DMS153 treated with DMSO at 0.1 percent for 48 hours (cell line): ENCODE measurements around the gene COL11A1.
"Not testable (repeated sequence)": the region's sequence is repeated elsewhere in the genome, so short reads cannot be mapped to it uniquely, and the experiment has no call there.

ENCODE experiments used
- DNase-seq: peaks from one replicate; lab custom pipeline; 2025; ENCODE audit not compliant: unreplicated experiment; lab: John Stamatoyannopoulos, UW

The COL11A1 gene

DNA sequence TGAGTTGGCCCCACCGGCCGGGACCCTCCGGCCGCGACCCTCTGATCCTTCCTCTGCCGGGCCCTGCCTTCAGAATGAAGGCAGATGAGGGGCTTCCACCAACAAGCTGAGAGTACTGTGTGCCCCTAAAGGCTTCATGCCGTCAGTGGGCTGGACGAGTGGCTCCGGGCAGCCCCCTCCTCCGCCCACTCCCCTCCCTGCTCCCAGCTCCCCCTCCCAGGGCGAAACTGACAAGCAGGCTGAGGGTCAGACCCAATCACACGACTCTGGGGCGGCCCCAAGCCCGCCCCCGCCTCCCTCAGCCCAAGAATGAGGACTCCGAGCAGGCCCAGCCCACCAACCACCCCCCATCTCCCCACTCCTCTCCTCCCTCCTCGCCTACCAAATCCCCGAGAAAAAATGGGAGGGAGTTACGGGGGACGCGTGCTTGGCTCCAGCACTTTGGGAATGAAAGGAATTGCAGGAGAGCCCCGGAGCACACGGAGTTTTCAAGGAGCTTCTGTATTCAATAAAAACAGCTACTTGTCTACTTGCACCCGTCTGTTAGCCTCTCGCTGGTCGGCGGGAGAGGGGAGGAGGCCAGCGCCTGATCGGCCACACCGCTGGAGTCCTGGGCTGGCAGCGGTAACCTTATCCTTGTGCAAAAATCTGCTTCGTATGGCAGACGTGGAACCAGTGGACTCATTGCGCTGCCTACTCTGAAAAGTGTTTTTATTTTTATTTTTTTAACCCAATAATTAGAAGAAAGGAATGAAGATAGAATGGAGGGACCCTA lies at the start of gene COL11A1:
Gene COL11A1, minus strand, starts transcription at position 147 of the 775 bp plus-strand sequence. CDS start 344 bp downstream, outside the sequence.
- DNase-seq, result no peak

DNA sequence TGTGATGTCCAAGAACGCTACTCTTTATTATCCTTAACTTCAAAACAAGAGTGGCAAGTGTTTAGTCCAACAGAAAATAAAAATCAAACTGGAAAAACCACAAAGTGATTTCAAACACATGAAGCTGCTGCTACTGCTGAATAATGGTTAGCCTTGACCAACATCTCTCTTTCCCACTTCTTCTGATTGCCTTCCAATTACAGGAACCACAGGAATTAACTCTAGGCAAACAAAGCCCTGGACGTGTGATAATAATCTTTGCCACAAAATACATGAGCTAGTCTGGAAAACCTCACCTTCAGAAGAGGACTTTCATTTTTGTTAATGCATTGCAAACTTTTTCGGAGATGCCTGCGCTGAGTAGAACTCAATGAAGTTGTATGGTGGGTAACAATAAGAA lies 48.6 kb upstream of the COL11A1 start:
- DNase-seq, result no peak

DNA sequence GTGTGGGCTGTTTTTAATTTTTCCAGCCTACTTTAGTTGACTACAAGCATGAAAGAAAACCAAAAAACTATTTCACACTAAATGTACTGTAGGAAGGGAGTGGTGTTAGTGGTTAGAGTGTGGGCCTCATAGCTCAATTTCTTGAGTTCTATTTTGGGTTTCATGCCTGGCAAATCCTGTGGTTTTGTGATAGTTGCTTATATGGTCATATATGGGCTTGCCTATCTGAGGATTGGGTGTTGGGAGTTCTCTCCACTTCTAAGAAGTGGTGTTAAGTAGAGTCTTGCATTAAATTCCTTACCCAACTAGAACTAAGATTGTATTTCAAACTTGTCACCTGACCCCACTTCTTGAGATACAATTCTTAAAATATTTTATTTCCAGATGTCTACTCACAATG lies 37.8 kb upstream of the COL11A1 start:
- DNase-seq, result no peak

DNA sequence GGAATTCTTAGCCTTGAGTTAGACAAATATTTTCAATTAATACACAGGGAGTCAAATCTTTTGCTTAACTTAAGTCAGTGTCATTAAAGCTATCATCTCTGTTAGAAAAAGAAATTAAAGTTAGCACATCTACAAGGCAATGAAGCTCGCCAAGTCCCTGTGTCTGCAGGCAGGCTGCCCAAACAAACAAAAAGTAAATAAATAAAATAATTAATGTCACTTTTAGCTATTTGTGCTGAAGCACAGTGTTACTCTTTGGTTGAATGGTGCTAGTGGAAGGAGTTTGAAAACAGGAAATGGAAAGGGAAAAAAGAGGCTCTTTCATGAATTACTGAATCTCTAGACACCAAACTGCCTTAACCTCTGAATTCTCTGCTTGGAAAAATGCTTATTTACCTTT lies 37.1 kb upstream of the COL11A1 start:
- DNase-seq, result no peak

DNA sequence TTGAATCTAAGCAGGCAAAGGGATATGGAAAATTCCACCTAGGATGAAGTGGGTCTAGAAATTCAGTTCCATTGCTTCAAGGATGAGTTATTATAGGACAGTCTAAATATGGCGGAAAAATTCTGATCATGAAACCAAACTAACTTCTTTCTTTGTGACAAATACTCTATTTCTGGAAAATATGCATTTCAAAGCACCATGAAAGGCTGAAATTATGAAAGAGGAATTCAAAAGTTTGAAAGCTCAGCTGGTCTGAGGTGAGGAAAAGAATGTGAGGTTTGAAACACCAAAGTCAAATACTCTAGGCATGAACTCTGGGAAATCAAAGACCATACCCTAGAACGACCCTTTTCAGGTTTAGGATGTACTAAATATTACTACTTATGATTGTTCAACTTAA lies 36.4 kb upstream of the COL11A1 start:
- no peak for DNase-seq

DNA sequence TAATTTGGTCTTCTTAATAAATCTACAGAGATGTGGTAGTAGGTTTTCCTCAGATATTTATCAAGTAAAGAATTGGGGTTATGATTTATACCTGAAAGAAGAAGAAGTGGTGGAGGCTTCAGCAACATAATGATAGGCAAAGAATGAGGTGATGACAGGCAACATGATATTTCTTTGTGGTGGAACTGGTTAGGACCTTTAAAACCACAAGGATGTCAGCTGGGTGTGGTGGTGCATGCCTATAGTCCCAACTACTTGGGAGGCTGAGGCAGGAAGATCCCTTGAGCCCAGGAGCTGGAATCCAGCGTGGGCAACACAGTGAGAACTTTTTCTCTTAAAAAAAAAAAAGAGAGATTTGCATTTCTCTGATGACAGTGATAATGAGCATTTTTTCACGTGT lies 34.1 kb upstream of the COL11A1 start:
- no peak for DNase-seq

DNA sequence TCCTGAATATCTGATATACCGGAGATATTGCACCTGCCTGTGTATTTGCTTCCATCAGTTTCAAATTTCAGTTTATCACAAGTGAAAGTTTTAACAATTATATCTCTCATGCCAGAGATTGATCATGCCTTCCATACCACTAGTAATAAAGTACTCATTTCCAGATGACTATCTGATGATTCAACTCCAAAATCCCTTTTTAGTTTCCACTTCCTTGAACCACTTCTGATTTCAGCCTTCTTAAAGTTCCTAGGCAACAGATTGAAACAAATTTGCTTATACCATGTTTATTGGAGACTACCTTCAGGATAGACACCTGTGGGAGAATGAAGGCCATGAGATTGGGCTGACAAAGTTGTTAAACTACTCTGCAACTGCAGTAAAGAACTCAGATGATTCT lies 21.5 kb upstream of the COL11A1 start:
- DNase-seq, result no peak

DNA sequence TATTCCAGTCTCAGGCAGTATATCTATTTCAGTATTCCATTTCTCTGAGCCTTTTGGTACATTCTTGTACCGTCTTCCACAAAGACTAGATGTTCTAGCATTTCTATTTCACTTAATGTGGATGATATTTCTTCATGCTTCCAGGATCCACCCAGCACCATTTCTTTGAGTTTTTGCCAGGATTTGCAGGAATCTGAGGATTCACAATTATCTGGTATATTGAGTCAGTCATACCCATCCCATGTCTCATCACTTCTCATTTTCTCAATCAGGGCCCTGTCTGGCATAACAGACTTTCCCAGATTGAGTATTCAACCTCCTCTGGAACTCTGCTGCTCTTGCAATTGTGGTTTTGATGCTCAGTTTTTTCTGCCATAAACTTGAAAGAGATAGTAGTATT lies 20.9 kb upstream of the COL11A1 start:
- DNase-seq, result no peak

DNA sequence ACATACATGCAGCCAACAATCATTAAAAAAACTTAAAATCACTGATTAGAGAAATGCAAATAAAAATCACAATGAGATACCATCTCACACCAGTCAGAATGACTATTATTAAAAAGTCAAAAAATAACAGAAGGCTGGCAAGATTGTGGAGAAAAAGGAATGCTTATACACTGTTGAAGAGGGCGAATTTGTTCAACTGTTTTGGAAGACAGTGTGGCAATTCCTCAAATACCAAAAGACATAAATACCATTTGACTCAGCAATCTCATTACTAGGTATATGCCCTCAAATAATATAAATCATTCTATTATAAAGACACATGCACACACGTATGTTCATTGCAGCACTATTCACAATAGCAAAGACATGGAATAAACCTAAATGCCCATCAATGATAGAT lies 19.9 kb upstream of the COL11A1 start:
- not testable (repeated sequence) for DNase-seq

DNA sequence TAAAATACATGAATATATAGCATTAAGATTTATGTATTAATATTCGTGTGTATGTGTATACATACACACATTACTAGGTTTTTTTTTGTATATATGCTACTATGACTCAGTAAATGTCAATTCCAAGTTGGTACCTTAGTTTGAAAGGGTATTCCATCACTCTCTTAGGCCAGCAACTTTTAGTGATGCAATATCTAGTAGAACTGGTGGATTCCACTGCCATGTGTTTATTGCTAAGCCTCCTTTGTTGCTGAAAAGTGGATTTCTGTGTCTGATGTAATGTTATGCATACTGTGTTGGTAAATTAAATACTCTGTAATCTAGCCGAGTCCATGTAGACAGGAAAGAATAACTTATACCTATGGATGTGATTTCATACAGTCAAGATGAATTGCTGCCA lies 16.9 kb upstream of the COL11A1 start:
- DNase-seq, result no peak

DNA sequence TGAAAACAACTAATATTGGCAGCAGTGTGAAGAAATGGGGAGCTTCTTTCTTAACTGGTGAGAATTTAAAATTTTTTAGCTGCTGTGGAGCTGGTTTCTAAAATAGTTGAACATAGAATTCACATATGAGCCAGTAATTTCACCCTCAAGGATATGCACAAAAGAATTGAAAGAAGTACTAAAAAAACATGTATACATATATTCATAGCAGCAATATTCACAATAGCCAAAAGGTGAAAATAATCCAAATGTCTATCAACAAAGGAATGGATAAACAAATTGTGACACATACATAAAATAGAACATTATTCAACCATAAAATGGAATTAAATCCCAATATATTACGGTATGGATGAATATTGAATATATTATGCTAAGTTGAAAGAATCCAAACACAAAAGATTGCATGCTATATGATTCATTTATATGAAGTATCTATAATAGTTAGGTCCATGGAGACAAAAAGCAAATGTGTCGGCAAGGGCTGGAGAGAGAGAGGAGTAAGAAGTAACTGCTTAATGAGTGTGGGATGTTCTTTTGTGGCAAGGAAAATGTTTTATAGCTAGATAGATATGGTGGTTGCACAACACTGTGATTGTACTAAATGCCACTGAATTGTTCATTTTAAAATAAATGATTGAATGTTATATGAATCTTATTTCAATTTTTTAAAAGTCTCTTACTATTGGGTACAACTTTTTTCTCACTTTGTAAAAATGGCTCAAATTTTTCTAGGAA lies 14.8 kb upstream of the COL11A1 start:
- DNase-seq, result no peak

DNA sequence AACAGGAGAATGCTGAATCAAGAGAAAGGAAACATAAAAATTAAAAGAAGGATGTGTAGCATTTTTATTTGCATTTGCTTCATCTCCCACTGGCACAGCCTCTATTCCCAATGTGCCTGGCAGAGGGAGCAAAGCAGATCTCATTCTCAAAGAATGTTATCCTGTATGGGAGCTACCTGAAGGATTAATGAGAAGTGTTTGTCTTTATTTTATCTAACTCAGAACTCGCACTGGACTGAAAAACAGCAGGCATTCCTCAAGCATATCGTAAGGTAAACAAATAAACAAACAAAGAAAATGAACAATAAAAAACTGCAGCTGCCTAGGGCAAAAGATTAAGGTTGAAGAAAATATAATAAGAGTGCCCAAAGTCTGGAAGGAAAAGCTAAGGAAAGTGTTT lies 12.7 kb upstream of the COL11A1 start:
- no peak for DNase-seq

DNA sequence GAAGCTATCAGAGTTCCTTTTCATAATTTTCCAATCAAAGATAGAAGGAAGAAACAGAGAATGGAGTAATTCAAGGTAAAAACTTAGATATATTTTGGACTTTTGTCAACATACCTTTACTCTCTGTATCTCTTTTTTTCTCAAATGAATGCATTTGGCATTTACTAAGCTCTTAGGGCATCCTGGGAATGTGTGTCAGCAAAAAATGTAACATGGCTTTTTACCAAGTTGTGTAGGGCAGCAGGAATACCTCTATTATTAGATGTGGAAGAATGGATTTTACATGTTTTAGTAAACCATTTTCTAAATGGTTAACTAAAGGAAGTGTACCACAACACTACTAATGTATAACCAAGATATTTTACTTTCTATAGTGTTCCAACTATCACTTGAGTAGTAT lies 4.2 kb upstream of the COL11A1 start:
- no peak for DNase-seq

DNA sequence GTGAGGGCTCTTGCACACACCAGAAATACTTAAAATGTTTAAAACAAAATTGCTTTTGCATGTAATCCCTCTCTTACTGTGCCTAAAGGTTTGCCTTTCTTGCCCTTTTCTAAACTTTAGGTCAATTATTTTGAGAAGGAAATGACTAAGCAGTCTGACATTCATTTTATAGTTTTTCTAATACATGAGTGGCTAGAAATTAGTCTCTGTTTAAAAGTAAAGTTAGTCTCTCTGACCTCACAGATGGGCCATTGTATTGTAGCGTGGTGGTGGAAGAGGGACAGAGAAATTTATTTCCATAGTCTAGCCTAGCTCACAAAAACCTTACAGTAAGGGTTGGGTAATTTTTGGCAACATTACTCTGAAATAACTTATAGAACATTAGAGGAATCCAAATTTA lies 3.6 kb upstream of the COL11A1 start:
- DNase-seq, result no peak

DNA sequence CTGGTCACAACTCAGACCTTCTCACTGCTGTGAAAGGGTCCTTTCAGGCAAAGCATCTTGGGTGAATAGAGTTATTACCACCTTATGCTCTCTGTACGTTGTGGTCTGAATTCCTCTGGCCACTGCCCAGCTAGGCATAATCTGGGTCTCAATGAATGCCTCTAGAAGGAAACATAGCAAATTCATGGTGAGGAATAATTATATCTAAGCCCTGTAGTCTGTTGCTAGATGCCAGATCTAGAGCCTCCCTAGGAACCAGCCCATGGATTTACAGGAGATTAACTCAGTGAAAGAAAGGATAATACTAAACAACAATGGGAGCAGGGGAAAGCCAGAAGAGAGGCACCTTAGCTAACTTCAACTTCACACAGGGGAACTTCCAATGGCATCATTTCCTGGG lies 2.4 kb upstream of the COL11A1 start:
- DNase-seq, result no peak

DNA sequence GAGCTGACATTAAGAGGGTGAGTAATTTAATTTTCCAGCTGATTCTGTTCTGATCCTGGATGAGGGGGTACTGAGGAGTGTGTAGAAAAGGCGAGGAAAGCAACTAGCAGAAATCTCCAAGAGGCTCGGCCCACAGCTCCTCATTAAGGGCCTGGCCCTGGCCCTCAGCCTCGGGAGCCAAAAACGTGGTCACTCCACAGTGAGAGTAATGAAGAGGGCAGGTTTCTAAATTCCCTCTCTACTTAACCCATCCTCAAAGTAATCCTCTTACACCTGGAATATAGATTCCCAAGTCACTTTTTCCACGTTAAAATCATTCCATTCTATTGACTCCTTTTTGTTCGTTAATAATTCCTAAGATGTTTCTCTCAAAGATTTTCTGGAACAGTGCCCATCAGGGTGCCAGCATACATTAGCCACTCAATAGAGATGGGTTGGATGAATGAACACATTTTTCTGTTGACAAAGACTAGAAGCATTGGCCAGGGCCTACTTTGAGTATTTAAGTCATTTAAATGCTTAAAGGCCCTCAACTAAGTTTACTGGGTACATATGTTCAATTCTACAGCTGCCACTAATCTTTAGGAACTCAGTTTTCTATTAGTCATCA lies 1.1 kb upstream of the COL11A1 start:
- DNase-seq, result no peak

DNA sequence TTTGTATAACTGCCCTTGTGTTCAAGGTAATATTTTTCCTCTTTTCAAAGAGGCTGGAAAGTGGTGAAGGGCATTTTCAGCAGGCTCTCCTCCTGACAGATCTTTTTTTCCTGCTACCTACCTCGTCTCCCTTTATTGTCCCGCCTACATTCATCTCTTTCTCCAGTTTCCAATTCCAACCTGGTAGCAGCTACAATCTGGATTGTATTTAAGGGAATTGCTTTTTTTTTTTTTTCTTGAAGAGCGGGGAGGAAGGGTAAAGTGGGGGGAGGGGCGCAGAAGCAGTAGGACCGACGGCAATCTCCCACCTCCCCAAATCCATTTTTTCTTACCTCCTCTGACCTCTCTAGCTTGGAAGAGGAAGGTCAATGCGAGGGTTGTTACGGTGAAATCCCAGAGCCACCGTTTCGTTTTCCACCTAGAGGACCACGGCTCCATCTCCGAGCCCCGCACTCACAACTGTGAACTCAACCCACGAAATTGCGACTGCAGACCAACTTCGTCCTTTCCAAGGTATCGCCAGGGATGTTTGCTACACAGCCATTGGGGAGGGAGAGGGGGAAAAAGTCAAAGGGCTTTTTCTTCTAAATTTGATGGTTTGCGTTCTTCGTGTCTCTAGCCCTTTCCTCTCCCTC lies 464 bp downstream of the COL11A1 start:
- DNase-seq, result no peak

DNA sequence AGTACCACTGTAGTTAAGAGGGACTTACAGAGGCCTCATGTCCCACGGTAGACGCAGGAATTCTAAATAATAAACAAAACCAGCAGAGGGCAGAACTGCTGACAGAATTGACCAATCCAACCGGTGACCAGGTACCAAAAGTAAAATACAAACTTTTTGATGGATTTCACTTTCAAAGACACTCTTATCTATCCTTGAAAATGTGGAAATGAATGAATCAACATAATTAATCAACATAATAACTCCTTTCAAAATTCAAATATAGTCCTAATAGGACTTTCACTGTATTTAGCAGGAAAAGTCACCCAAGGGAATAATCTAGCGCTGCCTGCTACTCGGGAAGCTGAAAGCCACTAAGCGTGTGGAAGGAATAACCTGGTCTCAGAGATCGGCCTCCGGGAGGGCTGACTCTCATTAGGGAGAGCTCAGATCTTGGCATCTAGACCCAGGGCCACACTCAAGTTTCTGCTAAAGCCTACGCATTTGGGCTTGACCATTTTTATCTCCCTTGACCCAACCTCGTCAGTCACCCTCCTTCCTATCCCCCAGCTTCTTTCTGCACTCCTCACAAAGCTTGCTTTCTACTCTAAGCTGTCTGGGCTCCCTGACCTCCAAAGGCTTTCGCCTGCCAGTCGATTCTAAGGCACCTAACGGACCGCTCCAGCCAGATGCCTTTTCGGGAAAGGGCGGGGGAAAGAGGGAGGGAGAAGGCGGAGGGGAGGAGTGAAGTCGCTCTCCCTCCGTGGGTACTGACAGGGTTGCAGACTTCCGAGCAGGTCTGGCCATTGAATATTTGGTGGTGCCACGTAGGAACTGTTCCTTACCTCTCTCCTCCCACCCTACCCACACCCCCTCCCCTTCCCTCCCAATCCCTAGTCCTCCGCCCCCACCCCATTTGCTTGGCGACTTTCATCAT lies 1.6 kb downstream of the COL11A1 start:
- DNase-seq, result peak; percentile 15

DNA sequence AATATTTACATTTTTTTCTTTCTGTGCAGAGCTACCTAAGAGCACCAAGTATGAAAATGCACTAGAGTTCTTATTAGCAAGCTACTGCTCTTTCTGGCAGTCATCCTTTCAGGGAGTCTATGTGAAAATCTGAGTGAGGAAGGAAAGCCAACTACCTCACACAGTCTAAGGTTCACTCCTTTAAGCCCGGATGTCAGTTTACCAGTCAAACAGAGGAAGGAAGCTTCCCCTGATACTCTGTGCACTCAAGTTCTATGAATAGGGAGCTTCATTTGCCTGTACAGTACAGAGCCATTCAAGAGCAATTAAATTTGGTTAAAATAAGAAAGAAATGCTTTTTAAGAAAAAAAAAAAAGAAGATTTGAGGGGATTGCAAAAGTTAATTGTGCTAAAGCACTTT lies 6.9 kb downstream of the COL11A1 start:
- DNase-seq, result no peak

DNA sequence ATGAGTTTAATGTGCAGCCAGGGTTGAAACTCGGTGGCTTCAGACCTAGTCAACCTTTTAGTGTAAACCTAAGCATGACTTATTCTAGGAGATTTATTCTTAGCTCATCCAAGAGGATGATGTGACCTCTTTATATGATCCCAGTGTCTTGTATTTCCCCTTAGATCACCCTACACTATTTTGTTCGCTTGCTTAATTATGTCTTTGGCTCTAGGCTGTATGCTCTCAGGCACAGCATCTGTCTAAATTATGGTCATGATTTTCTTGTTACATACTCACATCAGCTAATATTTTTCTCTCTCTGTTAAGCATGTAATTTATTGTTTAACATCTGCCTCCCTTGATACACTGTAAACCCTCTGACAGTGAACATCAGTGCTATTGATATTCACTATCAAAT lies 19.1 kb downstream of the COL11A1 start:
- DNase-seq, result no peak

DNA sequence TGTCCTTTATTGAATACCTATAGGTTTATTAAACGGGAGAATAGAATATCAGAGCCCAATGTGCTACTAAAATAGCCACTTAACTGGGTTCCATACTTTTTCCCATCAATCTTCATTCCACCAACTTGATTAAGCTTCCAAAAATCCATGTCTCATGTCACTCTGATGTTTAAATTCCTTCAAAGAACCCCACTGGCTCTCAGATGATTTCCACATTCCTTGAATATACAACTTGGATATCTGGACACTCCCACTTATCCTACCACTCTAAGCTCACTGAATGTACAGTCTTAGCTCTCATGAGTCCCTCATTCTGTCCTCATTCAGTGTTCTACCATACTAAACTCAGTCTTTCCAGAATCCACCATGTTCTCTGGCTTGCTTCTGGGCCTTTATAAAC lies 21.1 kb downstream of the COL11A1 start:
- DNase-seq, result no peak
